Activated CD4-positive, alpha-beta T cell treated with anti-CD3 and anti-CD28 coated beads, Interleukin-2, amount 10 ng/mL, durations not matched to agents 24 days and 14 days (primary cell): ENCODE measurements around the gene NRDE2. TPM values are rescaled to one million over a fixed set of nuclear protein-coding genes. Genes with fewer than 3 reads are reported as not detected.
"Not testable (repeated sequence)": the region's sequence is repeated elsewhere in the genome, so short reads cannot be mapped to it uniquely, and the experiment has no call there.

Source experiments
- DNase-seq: peaks from one replicate; pipeline ENCODE4 v3.0.0; 2022
- H3K27ac Mint-ChIP-seq: one replicate; pipeline ENCODE4 v1.8.0; 2022; ENCODE audit warnings: mild to moderate bottlenecking, mixed read lengths
- H3K27me3 Mint-ChIP-seq: one replicate; pipeline ENCODE4 v1.8.0; 2022; ENCODE audit warnings: mixed read lengths
- H3K36me3 Mint-ChIP-seq: one replicate; pipeline ENCODE4 v1.8.0; 2022; ENCODE audit warnings: low read depth, mild to moderate bottlenecking, mixed read lengths
- H3K4me1 Mint-ChIP-seq: one replicate; pipeline ENCODE4 v1.8.0; 2021; ENCODE audit warnings: mixed read lengths
- H3K4me3 Mint-ChIP-seq: one replicate; pipeline ENCODE4 v1.8.0; 2022; ENCODE audit warnings: mild to moderate bottlenecking, moderate library complexity, mixed read lengths
- H3K9me3 Mint-ChIP-seq: one replicate; pipeline ENCODE4 v1.8.0; 2021; ENCODE audit warnings: mixed read lengths
- intact Hi-C: fragments of 100-400 bp; cut with micrococcal nuclease; formaldehyde crosslinking; loops from one replicate; pipeline ENCODE4 v1.15.1; 2023
- total RNA-seq: library from RNA; stranded (reverse); gene quantifications from 2 replicates; pipeline ENCODE4 v1.2.3, GENCODE V29; 2022

Gene NRDE2
- total RNA-seq, 1 donor from 2014 or later, result 22.8 TPM

- Mint-ChIP-seq H3K27ac (peak overlapping the region; percentile 8), H3K36me3 (peaks cover 69% of the 10 kb centered on the region), H3K9me3 (no peaks in the 10 kb centered on the region), H3K4me3 (no peak overlapping the region), H3K27me3 (no peaks in the 10 kb centered on the region), H3K4me1 (peaks cover 5% of the 10 kb centered on the region)
- intact Hi-C loops, result no loop called here
- no peak for DNase-seq
These were observed 67.8 kb downstream of the NRDE2 start for GRCh38 chr14:90263748-90264449.

- Mint-ChIP-seq H3K36me3 (peaks cover 41% of the 10 kb centered on the region), H3K4me1 (peaks cover 27% of the 10 kb centered on the region), H3K4me3 (peak within 1 kb of the TSS; percentile 93), H3K27me3 (peaks cover 4% of the 10 kb centered on the region), H3K27ac (peak within 1 kb of the TSS; percentile 96), H3K9me3 (peaks cover 8% of the 10 kb centered on the region)
- DNase-seq, result peak; percentile 96
- intact Hi-C loops, result loop anchor here (1.0 to 10.0 kb wide), 4 partner anchors 75 to 1432 kb away; partner anchors contain the start of genes EFCAB11, NRDE2, TDP1 and TTC8
These were observed 75.2 kb downstream of the NRDE2 start, which contains the start of gene PSMC1 for GRCh38 chr14:90256354-90257131. TSS of gene PSMC1 (plus strand) at chr14:90256553. CDS start at chr14:90256598, 45 bp downstream.

- H3K4me1 Mint-ChIP-seq, result peaks cover 27% of the 10 kb centered on the region
- H3K27ac Mint-ChIP-seq, result no peak overlapping the region
- H3K9me3 Mint-ChIP-seq, result peaks cover 8% of the 10 kb centered on the region
- H3K36me3 Mint-ChIP-seq, result peaks cover 34% of the 10 kb centered on the region
- DNase-seq, result no peak
- H3K27me3 Mint-ChIP-seq, result peaks cover 4% of the 10 kb centered on the region
- H3K4me3 Mint-ChIP-seq, result peak overlapping the region; percentile 57
- intact Hi-C loops, result loop anchor here (1.0 to 10.0 kb wide), 4 partner anchors 75 to 1431 kb away; partner anchors contain the start of genes EFCAB11, NRDE2, TDP1 and TTC8
These were observed 75.9 kb downstream of the NRDE2 start for GRCh38 chr14:90255871-90256270.

GRCh38 chr14:90253826-90254225 lies 77.9 kb downstream of the NRDE2 start:
- Mint-ChIP-seq H3K4me1 (peaks cover 23% of the 10 kb centered on the region), H3K27me3 (peaks cover 4% of the 10 kb centered on the region), H3K36me3 (peaks cover 21% of the 10 kb centered on the region), H3K27ac (no peak overlapping the region), H3K4me3 (no peak overlapping the region), H3K9me3 (peaks cover 8% of the 10 kb centered on the region)
- intact Hi-C loops, result loop anchor here (10.0 kb wide), 1 partner anchor 1429 kb away; the partner anchor contains the start of gene TTC8
- DNase-seq, result no peak

GRCh38 chr14:90248594-90248993 lies 83.1 kb downstream of the NRDE2 start:
- intact Hi-C loops, result no loop called here
- DNase-seq, result no peak
- Mint-ChIP-seq H3K36me3 (no peaks in the 10 kb centered on the region), H3K27me3 (peaks cover 10% of the 10 kb centered on the region), H3K4me1 (no peaks in the 10 kb centered on the region), H3K27ac (no peak overlapping the region), H3K9me3 (peaks cover 5% of the 10 kb centered on the region), H3K4me3 (no peak overlapping the region)

GRCh38 chr14:90247441-90247840 lies 84.3 kb downstream of the NRDE2 start:
- intact Hi-C loops, H3K27me3 Mint-ChIP-seq, H3K4me3 Mint-ChIP-seq, H3K27ac Mint-ChIP-seq, H3K36me3 Mint-ChIP-seq, DNase-seq, H3K9me3 Mint-ChIP-seq, H3K4me1 Mint-ChIP-seq: not testable (repeated sequence)

- Mint-ChIP-seq H3K4me3 (no peak overlapping the region), H3K9me3 (peaks cover 5% of the 10 kb centered on the region), H3K27ac (no peak overlapping the region), H3K36me3 (no peaks in the 10 kb centered on the region), H3K4me1 (no peaks in the 10 kb centered on the region), H3K27me3 (peaks cover 8% of the 10 kb centered on the region)
- DNase-seq, result no peak
- intact Hi-C loops, result no loop called here
These were observed 84.8 kb downstream of the NRDE2 start for GRCh38 chr14:90246936-90247335.

- peaks cover 3% of the 10 kb centered on the region for H3K27me3 Mint-ChIP-seq
- intact Hi-C loops, result no loop called here
- H3K4me3 Mint-ChIP-seq, result no peak overlapping the region
- H3K4me1 Mint-ChIP-seq, result no peaks in the 10 kb centered on the region
- H3K27ac Mint-ChIP-seq, result no peak overlapping the region
- no peak for DNase-seq
- peaks cover 16% of the 10 kb centered on the region for H3K9me3 Mint-ChIP-seq
- H3K36me3 Mint-ChIP-seq, result no peaks in the 10 kb centered on the region
These were observed 89.3 kb downstream of the NRDE2 start for GRCh38 chr14:90242444-90242843.

GRCh38 chr14:90239139-90239538 lies 92.6 kb downstream of the NRDE2 start:
- Mint-ChIP-seq H3K27me3 (peaks cover 1% of the 10 kb centered on the region), H3K9me3 (peaks cover 13% of the 10 kb centered on the region), H3K4me3 (no peak overlapping the region), H3K27ac (no peak overlapping the region), H3K36me3 (no peaks in the 10 kb centered on the region), H3K4me1 (peaks cover 3% of the 10 kb centered on the region)
- DNase-seq, result no peak
- intact Hi-C loops, result no loop called here

- H3K4me1 Mint-ChIP-seq, result peaks cover 3% of the 10 kb centered on the region
- intact Hi-C loops, result loop anchor here (1.0 to 2.0 kb wide), 3 partner anchors 173 to 296 kb away; no protein-coding TSS in a partner anchor
- peaks cover 11% of the 10 kb centered on the region for H3K27me3 Mint-ChIP-seq
- no peaks in the 10 kb centered on the region for H3K36me3 Mint-ChIP-seq
- no peak overlapping the region for H3K27ac Mint-ChIP-seq
- peaks cover 6% of the 10 kb centered on the region for H3K9me3 Mint-ChIP-seq
- no peak overlapping the region for H3K4me3 Mint-ChIP-seq
- DNase-seq, result peak; percentile 91
These were observed 96.4 kb downstream of the NRDE2 start for GRCh38 chr14:90235179-90235976.

GRCh38 chr14:90229942-90230341 lies 101.8 kb downstream of the NRDE2 start:
- H3K27ac Mint-ChIP-seq, H3K9me3 Mint-ChIP-seq, H3K36me3 Mint-ChIP-seq, H3K4me3 Mint-ChIP-seq, intact Hi-C loops, H3K4me1 Mint-ChIP-seq, DNase-seq: not testable (repeated sequence)
- H3K27me3 Mint-ChIP-seq, result peaks cover 12% of the 10 kb centered on the region

GRCh38 chr14:90228478-90228877 lies 103.3 kb downstream of the NRDE2 start:
- no peaks in the 10 kb centered on the region for H3K4me1 Mint-ChIP-seq
- no peak for DNase-seq
- no peaks in the 10 kb centered on the region for H3K9me3 Mint-ChIP-seq
- no peak overlapping the region for H3K4me3 Mint-ChIP-seq
- H3K27ac Mint-ChIP-seq, result no peak overlapping the region
- peaks cover 14% of the 10 kb centered on the region for H3K27me3 Mint-ChIP-seq
- H3K36me3 Mint-ChIP-seq, result no peaks in the 10 kb centered on the region
- intact Hi-C loops, result no loop called here
